H1 (cell line): ENCODE measurements around the gene CYP51A1. TPM values are rescaled to one million over a fixed set of nuclear protein-coding genes. Genes with fewer than 3 reads are reported as not detected.

ENCODE experiments used
- polyA plus RNA-seq, 7 experiments: library from polyadenylated mRNA; depleted of rRNA in 3 of 7; stranded (reverse) in 5 of 7; unstranded in 2 of 7; fragments of >200 nt in 5 of 7; fragments of 200-250 nt in 2 of 7; gene quantifications; 1 replicate in 5 of 7; 2 replicates in 1 of 7; 4 replicates in 1 of 7; pipeline versions ENCODE4 v1.2.1 to v1.2.3, GENCODE V29; 2011 to 2013; ENCODE audit warnings: missing spikeins in 2 of 7, mixed read lengths in 2 of 7
- total RNA-seq: library from RNA; stranded (reverse); fragmentation: NEBNext Ultra II Directional; extraction: Animal tissue kit (Norgen Biotek cat#: 25700); gene quantifications from 2 replicates; pipeline ENCODE4 v1.2.1, GENCODE V29; 2021
- TF ChIP-seq, protein P1 (sequence below): IDR thresholded peaks from 2 replicates; pipeline ENCODE4 v1.6.1; 2012; ENCODE audit warnings: low read length, inconsistent platforms

CYP51A1 gene
- total and polyA plus RNA-seq, 2 of the 8 experiments (the other 6 are each of a cell fraction or from before 2014, with no cell fraction given) = 9.8 to 111 TPM

DNA sequence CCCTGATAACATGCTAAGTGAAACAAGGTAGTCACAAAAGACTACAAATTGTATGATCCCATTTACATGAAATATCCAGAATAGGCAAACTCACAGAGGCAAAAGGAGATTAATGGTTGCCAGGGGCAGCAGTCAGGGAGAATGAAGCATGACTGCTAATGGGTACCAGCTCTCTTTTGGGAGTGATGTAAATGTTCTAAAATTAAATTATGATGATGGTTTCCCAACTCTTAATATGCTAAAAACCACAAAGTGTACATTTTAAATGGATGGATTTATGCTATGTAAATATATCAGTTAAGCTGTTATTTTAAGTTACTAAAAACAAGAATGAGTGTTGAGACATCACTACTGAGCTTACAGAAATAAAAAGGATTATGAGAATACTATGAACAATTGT, 12.6 kb downstream of the CYP51A1 start (continued):
- TF ChIP-seq, protein P1, sequence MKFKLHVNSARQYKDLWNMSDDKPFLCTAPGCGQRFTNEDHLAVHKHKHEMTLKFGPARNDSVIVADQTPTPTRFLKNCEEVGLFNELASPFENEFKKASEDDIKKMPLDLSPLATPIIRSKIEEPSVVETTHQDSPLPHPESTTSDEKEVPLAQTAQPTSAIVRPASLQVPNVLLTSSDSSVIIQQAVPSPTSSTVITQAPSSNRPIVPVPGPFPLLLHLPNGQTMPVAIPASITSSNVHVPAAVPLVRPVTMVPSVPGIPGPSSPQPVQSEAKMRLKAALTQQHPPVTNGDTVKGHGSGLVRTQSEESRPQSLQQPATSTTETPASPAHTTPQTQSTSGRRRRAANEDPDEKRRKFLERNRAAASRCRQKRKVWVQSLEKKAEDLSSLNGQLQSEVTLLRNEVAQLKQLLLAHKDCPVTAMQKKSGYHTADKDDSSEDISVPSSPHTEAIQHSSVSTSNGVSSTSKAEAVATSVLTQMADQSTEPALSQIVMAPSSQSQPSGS = no peak
- TF ChIP-seq, all 59 proteins: peak for 0
